Measurements from ENCODE around the gene PLEKHG4B. TPM values are rescaled to one million over a fixed set of nuclear protein-coding genes. Genes with fewer than 3 reads are reported as not detected.

PLEKHG4B gene
- total RNA-seq, 2 donors from 2014 or later: 0.05 to 0.17 TPM

DNA sequence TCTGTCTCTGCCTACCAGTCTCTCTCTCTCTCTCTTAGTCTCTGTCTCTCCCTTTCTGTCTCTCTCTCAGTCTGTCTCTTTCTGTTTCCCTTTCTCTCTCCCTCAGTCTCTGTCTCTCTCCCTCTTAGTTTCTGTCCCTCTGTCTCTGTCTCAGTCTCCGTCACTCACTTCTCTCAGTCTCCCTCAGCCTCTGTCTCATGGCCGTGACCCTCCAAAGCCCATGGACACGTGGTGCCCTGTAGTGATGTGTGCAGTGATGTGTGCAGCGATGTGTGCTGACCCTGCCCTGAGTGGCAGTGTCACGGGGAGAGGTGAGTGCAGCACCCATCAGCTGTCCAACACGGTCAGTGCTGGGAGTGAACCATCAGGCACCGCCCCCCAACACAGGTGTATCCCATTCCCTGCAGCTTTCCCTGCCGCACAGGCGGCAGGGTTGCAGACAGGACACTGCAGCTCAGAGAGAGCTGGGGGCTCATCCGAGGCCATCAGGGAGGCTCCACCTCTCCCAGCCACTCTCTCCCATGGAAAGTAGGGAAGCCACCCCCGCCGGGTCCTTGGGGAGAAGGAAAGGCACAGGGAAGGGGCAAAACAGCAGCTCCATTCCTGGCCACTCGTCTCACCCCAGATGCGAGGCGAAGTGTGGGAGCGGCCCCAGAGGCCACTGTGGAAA is 98.5 kb downstream of the PLEKHG4B start:
- DNase-seq: no peak

DNA sequence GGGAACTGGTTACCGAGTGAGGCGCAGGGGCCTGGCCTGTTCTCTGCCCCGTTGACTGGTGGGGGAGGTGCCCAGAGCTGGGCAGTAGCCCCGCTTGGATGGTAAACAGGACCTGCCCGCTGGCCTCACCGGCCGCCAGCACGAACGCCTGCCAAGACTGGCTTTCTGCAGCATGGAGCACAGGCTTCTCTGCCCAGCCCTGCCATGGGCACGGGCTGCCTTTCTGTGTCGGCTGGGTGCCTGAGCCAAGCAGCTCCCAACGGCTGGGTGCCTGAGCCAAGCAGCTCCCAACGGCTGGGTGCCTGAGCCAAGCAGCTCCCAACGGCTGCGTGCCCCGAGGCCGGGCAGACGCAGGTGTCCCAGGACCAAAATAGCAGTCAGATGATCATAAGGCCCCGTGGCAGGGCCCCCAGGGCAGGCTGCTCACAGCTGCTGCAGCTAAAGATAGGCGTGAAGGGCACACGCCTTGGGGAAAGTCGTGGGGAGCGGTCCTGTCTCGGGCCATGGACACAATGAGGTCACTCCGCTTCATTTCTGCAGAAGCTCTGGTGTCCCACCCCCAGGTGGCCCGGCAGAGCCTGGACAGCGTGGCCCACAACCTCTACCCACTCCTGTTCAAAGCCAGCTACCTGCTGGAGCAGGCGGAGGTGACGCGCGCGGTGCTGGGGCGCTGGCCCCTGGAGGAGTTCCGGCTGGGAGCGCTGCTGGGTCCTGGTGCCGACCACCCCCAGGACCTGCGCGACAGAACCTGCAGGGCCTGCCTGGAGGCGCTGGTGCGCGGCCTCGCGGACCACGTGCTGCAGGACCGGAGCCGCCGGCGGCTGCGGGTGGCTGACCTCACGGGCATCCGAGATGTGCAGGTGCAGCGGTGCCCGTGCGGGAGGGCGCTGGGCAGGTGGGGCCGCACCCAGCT is 99.3 kb downstream of the PLEKHG4B start, which contains the start of gene LRRC14B:
TSS of gene LRRC14B (plus strand) at position 460 of the 913 bp plus-strand sequence. CDS start at position 504, 44 bp downstream.
- H3K27ac ChIP-seq: no peak within 1 kb of the TSS
- H3K9ac ChIP-seq (ENCODE audit: low read depth in 2 of 2, low read length in 2 of 2): no peak within 1 kb of the TSS
- H3K4me3 ChIP-seq: no peak within 1 kb of the TSS

More for the DNA sequence above, 98.5 kb downstream of the PLEKHG4B start:
- Histone ChIP-seq H3K4me1 (no peaks in the 10 kb centered on the region), H3K36me3 (no peaks in the 10 kb centered on the region), H3K27me3 (peaks cover 8% of the 10 kb centered on the region), H3K4me3 (no peak overlapping the region), H3K9me3 (no peaks in the 10 kb centered on the region), H3K9ac (ENCODE audit: low read depth in 2 of 2, low read length in 2 of 2) (no peak overlapping the region), H3K27ac (no peak overlapping the region)
- intact Hi-C loops (cut with DNase I): no loop called here
- TF ChIP-seq, protein P1, sequence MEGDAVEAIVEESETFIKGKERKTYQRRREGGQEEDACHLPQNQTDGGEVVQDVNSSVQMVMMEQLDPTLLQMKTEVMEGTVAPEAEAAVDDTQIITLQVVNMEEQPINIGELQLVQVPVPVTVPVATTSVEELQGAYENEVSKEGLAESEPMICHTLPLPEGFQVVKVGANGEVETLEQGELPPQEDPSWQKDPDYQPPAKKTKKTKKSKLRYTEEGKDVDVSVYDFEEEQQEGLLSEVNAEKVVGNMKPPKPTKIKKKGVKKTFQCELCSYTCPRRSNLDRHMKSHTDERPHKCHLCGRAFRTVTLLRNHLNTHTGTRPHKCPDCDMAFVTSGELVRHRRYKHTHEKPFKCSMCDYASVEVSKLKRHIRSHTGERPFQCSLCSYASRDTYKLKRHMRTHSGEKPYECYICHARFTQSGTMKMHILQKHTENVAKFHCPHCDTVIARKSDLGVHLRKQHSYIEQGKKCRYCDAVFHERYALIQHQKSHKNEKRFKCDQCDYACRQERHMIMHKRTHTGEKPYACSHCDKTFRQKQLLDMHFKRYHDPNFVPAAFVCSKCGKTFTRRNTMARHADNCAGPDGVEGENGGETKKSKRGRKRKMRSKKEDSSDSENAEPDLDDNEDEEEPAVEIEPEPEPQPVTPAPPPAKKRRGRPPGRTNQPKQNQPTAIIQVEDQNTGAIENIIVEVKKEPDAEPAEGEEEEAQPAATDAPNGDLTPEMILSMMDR (IDR thresholded peaks at IDR 0.05): no peak

DNA sequence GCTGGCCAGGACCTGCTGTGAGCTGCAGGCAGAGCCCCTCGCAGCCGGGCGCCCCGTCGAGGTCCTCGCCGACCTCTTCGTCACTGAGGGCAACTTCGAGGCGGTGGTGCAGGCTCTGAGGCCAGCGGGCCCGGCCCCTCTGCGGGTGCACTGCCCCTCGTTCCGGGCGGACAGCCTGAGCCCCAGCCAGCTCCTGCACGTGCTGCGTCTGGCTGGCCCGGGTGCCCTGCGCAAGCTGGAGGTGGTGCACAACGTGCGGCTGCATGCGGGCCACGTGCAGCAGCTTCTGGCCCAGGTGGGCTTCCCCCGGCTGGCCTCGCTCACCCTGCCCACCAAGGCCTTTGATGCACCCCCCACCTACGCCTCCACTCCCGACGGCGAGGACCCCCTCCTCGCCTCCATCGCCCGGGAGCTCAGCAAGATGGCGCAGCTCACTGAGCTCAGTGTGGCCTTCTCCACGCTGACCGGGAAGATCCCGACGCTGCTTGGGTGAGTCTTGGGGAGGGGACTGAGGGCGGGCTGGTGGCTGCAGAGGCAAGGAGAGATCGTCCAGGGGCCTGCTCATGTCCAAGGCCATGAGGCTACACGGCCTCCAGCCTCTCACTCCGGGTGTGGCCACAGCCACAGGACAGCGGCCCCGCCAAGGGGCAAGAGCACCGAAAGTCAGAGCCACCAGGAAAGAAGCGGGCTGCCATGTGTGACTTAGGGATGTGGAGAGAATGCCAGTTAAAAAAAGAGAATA is 100.2 kb downstream of the PLEKHG4B start:
- no peak overlapping the region for H3K27ac ChIP-seq
- TF ChIP-seq, protein P1 (IDR thresholded peaks at IDR 0.05): no peak

More for the DNA sequence above, 99.3 kb downstream of the PLEKHG4B start, which contains the start of gene LRRC14B:
- no peaks in the 10 kb centered on the region for H3K36me3 ChIP-seq
- peaks cover 8% of the 10 kb centered on the region for H3K27me3 ChIP-seq
- H3K4me1 ChIP-seq: no peaks in the 10 kb centered on the region
- TF ChIP-seq, protein P1 (IDR thresholded peaks at IDR 0.05): no peak
- intact Hi-C loops (cut with DNase I): no loop called here
- no peaks in the 10 kb centered on the region for H3K9me3 ChIP-seq
- DNase-seq: no peak

DNA sequence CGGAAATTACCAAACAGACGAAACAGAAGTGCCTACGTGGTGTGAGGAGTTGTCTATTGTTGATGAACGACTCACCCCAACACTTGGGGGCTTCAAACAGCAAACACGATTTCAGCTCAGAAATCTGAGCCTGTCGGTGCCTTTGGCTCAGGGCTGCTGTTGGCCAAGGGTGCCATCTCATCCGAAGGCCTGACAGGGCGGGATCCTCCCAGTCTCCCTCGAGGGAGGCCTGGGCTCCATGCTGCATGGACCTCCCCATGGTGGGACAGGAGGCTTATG is 100.7 kb downstream of the PLEKHG4B start:
- Histone ChIP-seq H3K27ac (no peak overlapping the region), H3K9ac (ENCODE audit: low read depth in 2 of 2, low read length in 2 of 2) (no peak overlapping the region), H3K9me3 (no peaks in the 10 kb centered on the region), H3K4me3 (no peak overlapping the region), H3K4me1 (no peaks in the 10 kb centered on the region), H3K36me3 (no peaks in the 10 kb centered on the region), H3K27me3 (peaks cover 8% of the 10 kb centered on the region)
- intact Hi-C loops (cut with DNase I): no loop called here
- DNase-seq: no peak
- TF ChIP-seq, protein P1 (IDR thresholded peaks at IDR 0.05): no peak

More for the DNA sequence above, 100.2 kb downstream of the PLEKHG4B start:
- intact Hi-C loops (cut with DNase I): no loop called here
- Histone ChIP-seq H3K9ac (ENCODE audit: low read depth in 2 of 2, low read length in 2 of 2) (no peak overlapping the region), H3K36me3 (no peaks in the 10 kb centered on the region), H3K9me3 (no peaks in the 10 kb centered on the region), H3K4me1 (no peaks in the 10 kb centered on the region), H3K27me3 (peaks cover 8% of the 10 kb centered on the region), H3K4me3 (no peak overlapping the region)
- DNase-seq: no peak

Data from colonic mucosa (tissue), 4 donors.